ENCODE results near the gene PI4KA.

PI4KA gene

GRCh38 chr22:20786048-20786447 lies 72.6 kb downstream of the PI4KA start:
- no peak for TF ChIP-seq CTCF (IDR thresholded peaks at IDR 0.05; ENCODE audit: low read depth, low read length)
- no peaks in the 10 kb centered on the region for H3K4me1 ChIP-seq
- DNase-seq, result no peak
- no peaks in the 10 kb centered on the region for H3K27me3 ChIP-seq
- peaks cover 37% of the 10 kb centered on the region for H3K36me3 ChIP-seq
- H3K4me3 ChIP-seq (ENCODE audit: low read depth, low read length), result no peak overlapping the region
- H3K9me3 ChIP-seq, result no peaks in the 10 kb centered on the region

- no peak for DNase-seq
- Histone ChIP-seq H3K4me3 (ENCODE audit: low read depth, low read length) (no peak overlapping the region), H3K27me3 (no peaks in the 10 kb centered on the region), H3K4me1 (no peaks in the 10 kb centered on the region), H3K9me3 (no peaks in the 10 kb centered on the region), H3K36me3 (peaks cover 35% of the 10 kb centered on the region)
- TF ChIP-seq CTCF (IDR thresholded peaks at IDR 0.05; ENCODE audit: low read depth, low read length), result no peak
These were observed 73.2 kb downstream of the PI4KA start for GRCh38 chr22:20785415-20785814.

GRCh38 chr22:20783844-20784723 lies 74.5 kb downstream of the PI4KA start:
- Histone ChIP-seq H3K9me3 (no peaks in the 10 kb centered on the region), H3K4me1 (no peaks in the 10 kb centered on the region), H3K27me3 (no peaks in the 10 kb centered on the region), H3K36me3 (peaks cover 32% of the 10 kb centered on the region), H3K4me3 (ENCODE audit: low read depth, low read length) (no peak overlapping the region)
- DNase-seq, result peak; percentile 55
- peak; percentile 85 for TF ChIP-seq CTCF (IDR thresholded peaks at IDR 0.05; ENCODE audit: low read depth, low read length)

GRCh38 chr22:20783300-20783673 lies 75.3 kb downstream of the PI4KA start:
- H3K4me1 ChIP-seq, result no peaks in the 10 kb centered on the region
- H3K4me3 ChIP-seq (ENCODE audit: low read depth, low read length), result no peak overlapping the region
- no peaks in the 10 kb centered on the region for H3K9me3 ChIP-seq
- no peak for TF ChIP-seq CTCF (IDR thresholded peaks at IDR 0.05; ENCODE audit: low read depth, low read length)
- H3K27me3 ChIP-seq, result no peaks in the 10 kb centered on the region
- peaks cover 31% of the 10 kb centered on the region for H3K36me3 ChIP-seq
- no peak for DNase-seq

- Histone ChIP-seq H3K36me3 (peaks cover 27% of the 10 kb centered on the region), H3K4me3 (ENCODE audit: low read depth, low read length) (no peak overlapping the region), H3K4me1 (no peaks in the 10 kb centered on the region), H3K27me3 (no peaks in the 10 kb centered on the region), H3K9me3 (no peaks in the 10 kb centered on the region)
- no peak for DNase-seq
- TF ChIP-seq CTCF (IDR thresholded peaks at IDR 0.05; ENCODE audit: low read depth, low read length), result no peak
These were observed 75.9 kb downstream of the PI4KA start for GRCh38 chr22:20782596-20783299.

GRCh38 chr22:20782083-20782482 lies 76.5 kb downstream of the PI4KA start:
- H3K36me3 ChIP-seq, result peaks cover 21% of the 10 kb centered on the region

More at GRCh38 chr22:20782083-20782482, 76.5 kb downstream of the PI4KA start:
- Histone ChIP-seq H3K27me3 (no peaks in the 10 kb centered on the region), H3K4me1 (no peaks in the 10 kb centered on the region), H3K9me3 (no peaks in the 10 kb centered on the region), H3K4me3 (ENCODE audit: low read depth, low read length) (no peak overlapping the region)
- TF ChIP-seq CTCF (IDR thresholded peaks at IDR 0.05; ENCODE audit: low read depth, low read length), result no peak
- no peak for DNase-seq
